Astrocyte (in vitro differentiated cells and primary cell): ENCODE measurements around the gene SPAG8. TPM values are rescaled to one million over a fixed set of nuclear protein-coding genes. Genes with fewer than 3 reads are reported as not detected.
A peak's percentile ranks its signal among the peaks of the same experiment; 100 is the strongest.

ENCODE experiments used
- DNase-seq: peaks from one replicate; pipeline ENCODE4 v3.0.0-alpha.2; 2010; ENCODE audit warnings: low read depth
- FAIRE-seq: peaks from 2 replicates; lab custom pipeline; 2011; peaks lifted over from hg19 to GRCh38; lab: Jason Lieb, UNC
- H2AFZ ChIP-seq: 2 replicates; pipeline ENCODE4 v1.6.0; 2012; ENCODE audit warnings: low read depth, low read length, inconsistent platforms
- H3K27ac ChIP-seq: 2 replicates; pipeline ENCODE4 v1.5.1; 2011; ENCODE audit warnings: low read depth, low read length, inconsistent platforms
- H3K27me3 ChIP-seq: 2 replicates; pipeline ENCODE4 v1.6.0; 2011; ENCODE audit warnings: low read length, inconsistent platforms; ENCODE audit not compliant: insufficient read depth
- H3K36me3 ChIP-seq: 2 replicates; pipeline ENCODE4 v1.5.1; 2011; ENCODE audit warnings: low read length, inconsistent platforms; ENCODE audit not compliant: insufficient read depth
- H3K4me1 ChIP-seq: 2 replicates; pipeline ENCODE4 v1.5.1; 2011; ENCODE audit warnings: low read length, inconsistent platforms; ENCODE audit not compliant: insufficient read depth
- H3K4me2 ChIP-seq: 2 replicates; pipeline ENCODE4 v1.6.0; 2012; ENCODE audit warnings: low read length, inconsistent platforms
- H3K4me3 ChIP-seq: 2 replicates; pipeline ENCODE4 v1.5.1; 2011; ENCODE audit warnings: low read depth, mild to moderate bottlenecking, low read length, inconsistent platforms; ENCODE audit not compliant: insufficient read depth
- H3K79me2 ChIP-seq: 2 replicates; pipeline ENCODE4 v1.6.0; 2012; ENCODE audit warnings: mild to moderate bottlenecking, low read length, inconsistent platforms; ENCODE audit not compliant: insufficient read depth
- H3K9ac ChIP-seq: 2 replicates; pipeline ENCODE4 v1.6.0; 2012; ENCODE audit warnings: mild to moderate bottlenecking, low read length, inconsistent platforms
- H3K9me3 ChIP-seq: 2 replicates; pipeline ENCODE4 v1.5.1; 2012; ENCODE audit warnings: low read depth, mild to moderate bottlenecking, low read length, inconsistent platforms; ENCODE audit not compliant: insufficient read depth
- H4K20me1 ChIP-seq: 2 replicates; pipeline ENCODE4 v1.6.0; 2012; ENCODE audit warnings: low read length, inconsistent platforms; ENCODE audit not compliant: insufficient read depth
- H3K27ac Mint-ChIP-seq: one replicate; pipeline ENCODE4 v1.8.0; 2021; ENCODE audit warnings: mild to moderate bottlenecking, mixed read lengths; ENCODE audit not compliant: unreplicated experiment
- H3K27me3 Mint-ChIP-seq: one replicate; pipeline ENCODE4 v1.8.0; 2021; ENCODE audit warnings: low read depth, mixed read lengths; ENCODE audit not compliant: unreplicated experiment
- H3K36me3 Mint-ChIP-seq: one replicate; pipeline ENCODE4 v1.8.0; 2021; ENCODE audit warnings: low read depth, mixed read lengths; ENCODE audit not compliant: unreplicated experiment
- H3K4me1 Mint-ChIP-seq: one replicate; pipeline ENCODE4 v1.8.0; 2021; ENCODE audit warnings: low read depth, mixed read lengths; ENCODE audit not compliant: unreplicated experiment
- H3K4me3 Mint-ChIP-seq: one replicate; pipeline ENCODE4 v1.8.0; 2021; ENCODE audit warnings: mild to moderate bottlenecking, moderate library complexity, mixed read lengths; ENCODE audit not compliant: unreplicated experiment
- H3K9me3 Mint-ChIP-seq: one replicate; pipeline ENCODE4 v1.8.0; 2021; ENCODE audit warnings: mild to moderate bottlenecking, mixed read lengths; ENCODE audit not compliant: unreplicated experiment
- EZH2 ChIP-seq: IDR thresholded peaks from 2 replicates; pipeline ENCODE4 v1.6.1; 2012; ENCODE audit warnings: mild to moderate bottlenecking, low read length, inconsistent platforms; ENCODE audit not compliant: insufficient read depth
- total RNA-seq: library from RNA; stranded (reverse); gene quantifications from 2 replicates; pipeline ENCODE4 v1.2.1, GENCODE V29; 2021
- TF ChIP-seq, protein P1 (sequence below): IDR thresholded peaks from 2 replicates; pipeline ENCODE4 v1.5.1; 2011; ENCODE audit warnings: low read depth, mild to moderate bottlenecking, inconsistent platforms, low read length, moderate library complexity; ENCODE audit not compliant: insufficient read depth

The SPAG8 gene
- total RNA-seq, 1 donor from 2014 or later: 0.52 TPM

DNA sequence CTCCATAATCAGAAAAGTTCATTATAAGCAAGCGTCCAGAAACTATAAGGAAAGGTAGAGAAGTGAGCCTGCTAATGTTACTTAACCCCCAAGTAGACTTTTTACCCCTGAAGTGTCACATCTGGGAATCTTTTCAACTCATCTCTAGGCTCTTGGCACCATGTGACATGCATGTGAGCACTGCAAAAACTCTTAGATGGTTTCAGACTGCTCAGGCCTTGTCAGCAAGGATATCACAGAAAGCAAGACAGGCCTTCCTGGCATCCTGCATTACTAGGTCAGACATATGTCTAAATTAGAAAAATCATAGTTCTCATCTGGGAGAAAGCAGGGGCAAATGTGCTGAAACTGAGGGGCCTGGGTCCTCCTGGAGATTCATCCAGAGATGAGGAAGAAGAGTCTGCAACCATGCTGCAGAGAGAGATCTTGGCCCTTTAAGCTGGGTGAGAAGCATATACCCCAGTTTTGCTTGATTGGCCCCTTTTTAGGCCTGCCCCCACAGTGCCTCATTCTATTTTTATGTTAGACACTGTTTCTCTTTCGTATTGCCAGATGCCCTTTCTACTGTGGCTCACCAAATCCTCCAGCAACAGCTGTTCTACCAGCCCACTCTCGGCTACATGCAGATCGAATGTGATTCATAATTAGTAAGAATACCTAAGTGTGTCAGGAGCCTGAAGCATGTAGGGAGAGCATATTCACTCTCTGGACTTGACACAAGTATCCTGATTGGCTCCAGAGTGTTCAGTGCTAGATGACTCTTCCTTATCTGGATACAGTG is 35.9 kb upstream of the SPAG8 start:
- H2AFZ ChIP-seq: no peak overlapping the region
- Mint-ChIP-seq H3K27ac (no peak overlapping the region), H3K36me3 (peaks cover 12% of the 10 kb centered on the region), H3K27me3 (peaks cover 37% of the 10 kb centered on the region), H3K4me1 (peaks cover 22% of the 10 kb centered on the region), H3K4me3 (no peak overlapping the region), H3K9me3 (peaks cover 4% of the 10 kb centered on the region)
- H3K4me2 ChIP-seq: peak overlapping the region; percentile 48
- FAIRE-seq (peak; percentile 5), DNase-seq (peak; percentile 95)
- H4K20me1 ChIP-seq: no peaks in the 10 kb centered on the region
- no peaks in the 10 kb centered on the region for H3K9me3 ChIP-seq
- no peak for TF ChIP-seq EZH2
- TF ChIP-seq, protein P1, sequence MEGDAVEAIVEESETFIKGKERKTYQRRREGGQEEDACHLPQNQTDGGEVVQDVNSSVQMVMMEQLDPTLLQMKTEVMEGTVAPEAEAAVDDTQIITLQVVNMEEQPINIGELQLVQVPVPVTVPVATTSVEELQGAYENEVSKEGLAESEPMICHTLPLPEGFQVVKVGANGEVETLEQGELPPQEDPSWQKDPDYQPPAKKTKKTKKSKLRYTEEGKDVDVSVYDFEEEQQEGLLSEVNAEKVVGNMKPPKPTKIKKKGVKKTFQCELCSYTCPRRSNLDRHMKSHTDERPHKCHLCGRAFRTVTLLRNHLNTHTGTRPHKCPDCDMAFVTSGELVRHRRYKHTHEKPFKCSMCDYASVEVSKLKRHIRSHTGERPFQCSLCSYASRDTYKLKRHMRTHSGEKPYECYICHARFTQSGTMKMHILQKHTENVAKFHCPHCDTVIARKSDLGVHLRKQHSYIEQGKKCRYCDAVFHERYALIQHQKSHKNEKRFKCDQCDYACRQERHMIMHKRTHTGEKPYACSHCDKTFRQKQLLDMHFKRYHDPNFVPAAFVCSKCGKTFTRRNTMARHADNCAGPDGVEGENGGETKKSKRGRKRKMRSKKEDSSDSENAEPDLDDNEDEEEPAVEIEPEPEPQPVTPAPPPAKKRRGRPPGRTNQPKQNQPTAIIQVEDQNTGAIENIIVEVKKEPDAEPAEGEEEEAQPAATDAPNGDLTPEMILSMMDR: no peak
- H3K4me1 ChIP-seq: peaks cover 28% of the 10 kb centered on the region
- H3K36me3 ChIP-seq: no peaks in the 10 kb centered on the region
- H3K27me3 ChIP-seq: no peaks in the 10 kb centered on the region
- no peaks in the 10 kb centered on the region for H3K79me2 ChIP-seq
- H3K27ac ChIP-seq: peak overlapping the region; percentile 36
- no peak overlapping the region for H3K9ac ChIP-seq
- no peak overlapping the region for H3K4me3 ChIP-seq

GRCh38 chr9:35845824-35846771 is 34.0 kb upstream of the SPAG8 start:
- H3K36me3 ChIP-seq: no peaks in the 10 kb centered on the region
- H4K20me1 ChIP-seq: no peaks in the 10 kb centered on the region
- H3K9me3 ChIP-seq: no peaks in the 10 kb centered on the region
- H3K27me3 Mint-ChIP-seq: peaks cover 29% of the 10 kb centered on the region
- no peak overlapping the region for H3K4me3 ChIP-seq
- H3K27me3 ChIP-seq: no peaks in the 10 kb centered on the region
- DNase-seq (no peak), FAIRE-seq (no peak)
- no peak overlapping the region for H3K4me3 Mint-ChIP-seq
- peaks cover 28% of the 10 kb centered on the region for H3K4me1 ChIP-seq
- H3K27ac ChIP-seq: no peak overlapping the region
- H3K9ac ChIP-seq: no peak overlapping the region
- no peak overlapping the region for H3K27ac Mint-ChIP-seq
- TF ChIP-seq, protein P1: no peak
- H3K4me2 ChIP-seq: no peak overlapping the region
- peaks cover 4% of the 10 kb centered on the region for H3K9me3 Mint-ChIP-seq
- H3K4me1 Mint-ChIP-seq: peaks cover 22% of the 10 kb centered on the region
- H3K79me2 ChIP-seq: no peaks in the 10 kb centered on the region
- no peak overlapping the region for H2AFZ ChIP-seq
- H3K36me3 Mint-ChIP-seq: peaks cover 14% of the 10 kb centered on the region
